Heart left ventricle (tissue), 16 donors: Measurements from ENCODE around the gene ARMC5. TPM values are rescaled to one million over a fixed set of nuclear protein-coding genes. Genes with fewer than 3 reads are reported as not detected.

Experiments
- ATAC-seq, 4 donors: fragments of 200-7000 bp; cut with Tn5 transposase; one replicate each; pipeline ENCODE4 v1.9.1; 2020 to 2022; ENCODE audit warnings: moderate library complexity in 4 of 4, mild to moderate bottlenecking in 3 of 4, moderate number of reproducible peaks in 1 of 4
- DNase-seq, 5 donors: peaks; one replicate each; pipeline ENCODE4 v3.0.0-alpha.2; 2020
- H3K27ac ChIP-seq, 12 donors: fragments of 200-600 bp; sonication (generic) in 4 of 12; one replicate each; pipeline versions ENCODE4 v1.5.0 to v1.8.0; 2016 to 2022; ENCODE audit warnings: mild to moderate bottlenecking in 2 of 12
- H3K27me3 ChIP-seq, 9 donors: fragments of 200-600 bp; sonication (generic) in 2 of 9; one replicate each; pipeline versions ENCODE4 v1.5.1 to v1.8.0; 2016 to 2022; ENCODE audit warnings: mild to moderate bottlenecking in 3 of 9
- H3K36me3 ChIP-seq, 9 donors: fragments of 200-600 bp; sonication (generic) in 2 of 9; one replicate each; pipeline versions ENCODE4 v1.5.0 to v1.8.0; 2018 to 2022; ENCODE audit warnings: mild to moderate bottlenecking in 2 of 9
- H3K4me1 ChIP-seq, 12 donors: fragments of 200-600 bp; sonication (generic) in 4 of 12; one replicate each; pipeline versions ENCODE4 v1.5.0 to v1.8.0; 2016 to 2022; ENCODE audit warnings: mild to moderate bottlenecking in 3 of 12
- H3K4me3 ChIP-seq, 12 donors: fragments of 200-600 bp; sonication (generic) in 4 of 12; one replicate each; pipeline versions ENCODE4 v1.5.0 to v1.8.0; 2017 to 2022; ENCODE audit warnings: mild to moderate bottlenecking in 9 of 12, moderate library complexity in 4 of 12
- H3K9me3 ChIP-seq, 12 donors: fragments of 200-600 bp; sonication (generic) in 4 of 12; one replicate each; pipeline versions ENCODE4 v1.5.0 to v1.8.0; 2016 to 2022; ENCODE audit warnings: mild to moderate bottlenecking in 1 of 12
- CTCF ChIP-seq, 12 donors: fragments of 200-600 bp; sonication (generic) in 4 of 12; IDR thresholded peaks; one replicate each; pipeline versions ENCODE4 v1.5.0 to v1.8.0; 2018 to 2022; ENCODE audit warnings: antibody characterized with exemption in 12 of 12, mild to moderate bottlenecking in 5 of 12
- POLR2A ChIP-seq, 2 donors: fragments of 450-650 bp; IDR thresholded peaks; one replicate each; pipeline ENCODE4 v1.6.1; 2017; ENCODE audit warnings: antibody characterized with exemption in 2 of 2, mild to moderate bottlenecking in 2 of 2, moderate library complexity in 2 of 2
- WGBS, 4 donors: extraction: QIAGEN DNeasy Blood & Tissue Kit in 2 of 4; methylation state at CpG; one replicate each; pipeline versions ENCODE4 v1.1.5 to v1.1.7; 2013 to 2018; 5-methylcytosine and 5-hydroxymethylcytosine counted together
- intact Hi-C, 10 donors: fragments of 100-400 bp; cut with DNase I; formaldehyde crosslinking; loops; one replicate each; pipeline versions ENCODE4 v1.11.1 to v1.14.2; 2022
- polyA plus RNA-seq, 2 donors: library from polyadenylated mRNA; stranded (reverse); fragments of 200-250 nt; gene quantifications; one replicate each; pipeline ENCODE4 v1.2.3, GENCODE V29; 2013
- total RNA-seq, 9 donors: library from RNA; depleted of rRNA in 2 of 9; stranded (reverse); fragments of >200 nt in 2 of 9; fragmentation: NEBNext Ultra II Directional in 3 of 9; extraction: Animal tissue kit (Norgen Biotek cat#: 25700) in 3 of 9; gene quantifications; one replicate each; pipeline versions ENCODE4 v1.1.0 to v1.2.4, GENCODE V29; 2016 to 2023
- donor health status: ischemic (EF 13 %, LVEDD 7.1; RV severe dilation, severe dysfunction).
- donor health status: healthy with polysubstance abuse.
- donor health status: DM: no; HTN: yes; CAD: no.
- donor health status: DM: no; HTN: no; CAD: no.
- donor health status: ischemic (EF 25% LVEDD 6.9; RV normal size, moderate dysfunction).
- donor health status: ischemic (EF 25% LVEDD 5.7; RV mildly dilated, moderate dysfunction).
- donor health status: healthy.
- donor health status: DM: yes; HTN: yes; CAD: no.
- donor health status: ischemic (EF 35%, LVEDD 5.7; RV mildly dilated, moderate dysfunction).
- donor health status: nonischemic (EF 11% LVEDD 7.7; RV severe dilation, severe dysfunction).
- donor health status: DM: yes; HTN: yes; CAD: no.
- donor health status: PGD.
- donor health status: ischemic (EF 29% LVEDD 5.4; RV normal size, mild dysfunction).
- donor health status: nonischemic (EF 23%, LVEDD 6.1; RV moderate dilation, normal function).

The ARMC5 gene
- total and polyA plus RNA-seq, 11 donors: 4.1 to 9.2 (median 6.6) TPM

- H3K4me1 ChIP-seq: peaks cover 5 to 51% (median 42%) of the 10 kb centered on the region in 12 donors
- 86 to 94% (median 88%) methylated on average over 5 of the region's 5 CpGs for WGBS, 4 donors
- intact Hi-C loops: loop anchor here in 6 of 10 donors (5.0 to 10.0 kb wide), 9 partner anchors 54 to 496 kb away; partner anchors contain the start of genes ZNF267 (in 2 of the 6), FUS (in 1 of the 6), RUSF1 (in 1 of the 6) and SETD1A (in 1 of the 6)
Observed at GRCh38 chr16:31451201-31451600, 8.1 kb upstream of the ARMC5 start.

GRCh38 chr16:31451681-31452351 lies 7.5 kb upstream of the ARMC5 start:
- H3K4me1 ChIP-seq: peaks cover 5 to 56% (median 46%) of the 10 kb centered on the region in 12 donors
- H3K36me3 ChIP-seq: no peaks in the 10 kb centered on the region
- intact Hi-C loops: loop anchor here in 6 of 10 donors (5.0 to 10.0 kb wide), 9 partner anchors 53 to 497 kb away; partner anchors contain the start of genes ZNF267 (in 2 of the 6), FUS (in 1 of the 6), RUSF1 (in 1 of the 6) and SETD1A (in 1 of the 6)
- DNase-seq: peak in 2 of 5 donors; percentile 72 to 78
- peak; percentile 9 to 64 (median 40) for TF ChIP-seq CTCF (IDR thresholded peaks at IDR 0.05)
- no peak for TF ChIP-seq POLR2A (IDR thresholded peaks at IDR 0.05)
- H3K4me3 ChIP-seq: no peak overlapping the region
- H3K27ac ChIP-seq: peak overlapping the region in 8 of 12 donors; percentile 29 to 69 (median 54)
- WGBS, 4 donors: 47 to 54% (median 51%) methylated on average over 11 of the region's 11 CpGs
- no peaks in the 10 kb centered on the region for H3K9me3 ChIP-seq
- H3K27me3 ChIP-seq: no peaks in the 10 kb centered on the region
- ATAC-seq: peak; percentile 43 to 84 (median 79)

More at GRCh38 chr16:31451201-31451600, 8.1 kb upstream of the ARMC5 start:
- ATAC-seq (no peak), DNase-seq (peak in 1 of 5 donors; percentile 9)
- no peaks in the 10 kb centered on the region for H3K36me3 ChIP-seq
- no peaks in the 10 kb centered on the region for H3K27me3 ChIP-seq
- peak overlapping the region in 1 of 12 donors; percentile 4 for H3K27ac ChIP-seq
- no peaks in the 10 kb centered on the region for H3K9me3 ChIP-seq
- H3K4me3 ChIP-seq: no peak overlapping the region
- no peak for TF ChIP-seq CTCF (IDR thresholded peaks at IDR 0.05)
- TF ChIP-seq POLR2A (IDR thresholded peaks at IDR 0.05): no peak

- TF ChIP-seq POLR2A (IDR thresholded peaks at IDR 0.05) (no peak), CTCF (IDR thresholded peaks at IDR 0.05) (no peak)
- Histone ChIP-seq H3K27me3 (no peaks in the 10 kb centered on the region), H3K27ac (peak overlapping the region in 11 of 12 donors; percentile 8 to 69 (median 49)), H3K9me3 (no peaks in the 10 kb centered on the region), H3K4me3 (no peak overlapping the region), H3K4me1 (peaks cover 10 to 65% (median 55%) of the 10 kb centered on the region in 12 donors), H3K36me3 (no peaks in the 10 kb centered on the region)
- 53 to 66% (median 59%) methylated on average over 3 of the region's 3 CpGs for WGBS, 4 donors
- ATAC-seq: peak in 3 of 4 donors; percentile 44 to 60 (median 48)
- DNase-seq: no peak
- intact Hi-C loops: loop anchor here in 6 of 10 donors (5.0 to 10.0 kb wide), 9 partner anchors 52 to 498 kb away; partner anchors contain the start of genes ZNF267 (in 2 of the 6), FUS (in 1 of the 6), RUSF1 (in 1 of the 6) and SETD1A (in 1 of the 6)
Observed at GRCh38 chr16:31452631-31453106, 6.6 kb upstream of the ARMC5 start.
